Stomach smooth muscle (tissue), 2 donors: ENCODE data around the gene ARMC2.
"Not testable (repeated sequence)": the region's sequence is repeated elsewhere in the genome, so short reads cannot be mapped to it uniquely, and the experiment has no call there.

ENCODE experiments used
- H3K27ac ChIP-seq: one replicate; pipeline ENCODE4 v1.7.0; 2013; ENCODE audit warnings: mild to moderate bottlenecking, low read length, inconsistent platforms
- H3K27me3 ChIP-seq, 2 donors: one replicate each; pipeline ENCODE4 v1.7.0; 2013; ENCODE audit warnings: low read length in 2 of 2; ENCODE audit not compliant: insufficient read depth in 2 of 2, control insufficient read depth in 1 of 2
- H3K36me3 ChIP-seq, 2 donors: one replicate each; pipeline ENCODE4 v1.7.0; 2013; ENCODE audit warnings: low read length in 2 of 2; ENCODE audit not compliant: control insufficient read depth in 2 of 2, insufficient read depth in 2 of 2
- H3K4me1 ChIP-seq: one replicate; pipeline ENCODE4 v1.7.0; 2013; ENCODE audit warnings: low read length; ENCODE audit not compliant: control insufficient read depth, insufficient read depth
- H3K4me3 ChIP-seq, 2 donors: one replicate each; pipeline ENCODE4 v1.7.0; 2013; ENCODE audit warnings: low read length in 2 of 2
- H3K9ac ChIP-seq, 2 donors: one replicate each; pipeline ENCODE4 v1.7.0; 2013; ENCODE audit warnings: low read length in 2 of 2, mild to moderate bottlenecking in 1 of 2
- H3K9me3 ChIP-seq, 2 donors: one replicate each; pipeline ENCODE4 v1.7.0; 2013; ENCODE audit warnings: low read length in 2 of 2; ENCODE audit not compliant: control insufficient read depth in 2 of 2
- donor health status: healthy.
- donor health status: Pancreatic carcinoma.

The ARMC2 gene

DNA sequence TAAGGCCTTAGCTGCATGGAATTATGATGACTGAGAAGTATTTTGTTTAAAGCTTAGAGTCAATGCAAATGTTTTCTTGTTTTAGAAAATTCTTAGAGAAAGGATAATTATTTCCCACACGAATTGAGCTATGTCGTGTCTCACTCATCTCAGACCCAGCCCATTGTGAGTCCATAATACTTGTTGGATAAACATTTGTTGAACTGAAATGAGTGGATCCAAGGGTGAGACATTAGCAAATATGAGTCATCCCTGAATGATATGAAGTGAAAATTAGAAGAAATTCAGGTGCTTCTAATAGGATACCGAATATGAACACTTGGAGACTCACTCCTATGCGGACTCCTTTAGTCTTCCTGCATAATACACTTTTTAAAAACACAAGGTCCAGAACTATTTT is 41.6 kb upstream of the ARMC2 start:
- Histone ChIP-seq H3K4me3 (no peak overlapping the region), H3K36me3 (no peaks in the 10 kb centered on the region), H3K27ac (no peak overlapping the region), H3K27me3 (no peaks in the 10 kb centered on the region), H3K4me1 (peaks cover 9% of the 10 kb centered on the region), H3K9me3 (no peaks in the 10 kb centered on the region), H3K9ac (no peak overlapping the region)

DNA sequence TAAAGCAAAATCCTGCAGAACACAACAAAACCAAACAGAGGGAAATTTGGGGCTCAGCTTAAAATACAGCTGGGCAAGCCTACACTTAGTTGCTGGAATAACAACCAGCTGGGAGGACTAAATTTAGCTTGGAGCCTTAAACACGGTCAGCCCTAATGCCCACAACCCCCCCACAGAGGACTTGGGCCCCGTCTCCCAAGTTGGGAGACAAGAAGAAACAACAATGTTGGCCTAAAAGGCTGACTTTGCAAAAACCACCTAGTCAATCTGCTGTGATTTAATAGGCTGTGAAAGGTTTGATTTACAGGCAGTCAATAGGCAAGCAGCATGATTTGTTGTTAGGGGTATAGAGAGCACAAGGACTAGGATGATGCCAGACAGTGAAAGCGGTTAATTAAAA is 40.3 kb upstream of the ARMC2 start:
- peaks cover 9% of the 10 kb centered on the region for H3K4me1 ChIP-seq

GRCh38 chr6:108809211-108809610 is 39.0 kb upstream of the ARMC2 start:
- Histone ChIP-seq H3K9ac (no peak overlapping the region), H3K27me3 (no peaks in the 10 kb centered on the region), H3K27ac (no peak overlapping the region), H3K9me3 (no peaks in the 10 kb centered on the region), H3K4me3 (no peak overlapping the region), H3K4me1 (peaks cover 9% of the 10 kb centered on the region), H3K36me3 (no peaks in the 10 kb centered on the region)

More for the DNA sequence above, 40.3 kb upstream of the ARMC2 start:
- Histone ChIP-seq H3K9me3 (no peaks in the 10 kb centered on the region), H3K27me3 (no peaks in the 10 kb centered on the region), H3K9ac (no peak overlapping the region), H3K4me3 (no peak overlapping the region), H3K27ac (no peak overlapping the region), H3K36me3 (no peaks in the 10 kb centered on the region)

GRCh38 chr6:108810057-108810643 is 38.1 kb upstream of the ARMC2 start:
- Histone ChIP-seq H3K27me3 (no peaks in the 10 kb centered on the region), H3K9me3 (no peaks in the 10 kb centered on the region), H3K36me3 (no peaks in the 10 kb centered on the region), H3K9ac (no peak overlapping the region), H3K27ac (no peak overlapping the region), H3K4me1 (peaks cover 9% of the 10 kb centered on the region), H3K4me3 (no peak overlapping the region)

DNA sequence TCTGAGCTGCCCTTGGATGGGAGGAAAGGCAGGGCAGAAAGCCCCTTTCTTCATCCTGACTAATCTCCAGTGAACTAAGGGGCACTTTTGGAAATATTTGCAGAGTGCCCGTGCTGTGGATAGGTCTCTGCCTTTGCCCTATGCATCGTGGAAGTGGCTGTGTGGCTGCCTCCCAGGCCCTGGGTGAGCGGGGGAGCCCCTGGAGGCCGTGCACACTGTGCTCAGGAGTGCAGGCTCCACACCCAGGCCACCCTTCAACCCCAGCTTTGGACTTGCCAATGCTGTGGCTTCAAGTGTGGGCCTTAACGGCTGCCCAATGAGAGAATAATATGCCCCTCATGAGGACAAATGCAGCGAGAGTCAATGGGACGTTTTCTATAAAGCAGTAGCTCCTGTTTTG is 36.7 kb upstream of the ARMC2 start:
- Histone ChIP-seq H3K4me3 (no peak overlapping the region), H3K4me1 (peaks cover 6% of the 10 kb centered on the region), H3K36me3 (no peaks in the 10 kb centered on the region), H3K27ac (no peak overlapping the region), H3K27me3 (no peaks in the 10 kb centered on the region), H3K9me3 (no peaks in the 10 kb centered on the region), H3K9ac (no peak overlapping the region)

GRCh38 chr6:108813218-108813617 is 35.0 kb upstream of the ARMC2 start:
- H3K36me3 ChIP-seq, H3K9me3 ChIP-seq, H3K27me3 ChIP-seq, H3K9ac ChIP-seq, H3K4me3 ChIP-seq, H3K4me1 ChIP-seq, H3K27ac ChIP-seq: not testable (repeated sequence)

- H3K4me1 ChIP-seq, H3K27ac ChIP-seq, H3K9me3 ChIP-seq, H3K4me3 ChIP-seq, H3K9ac ChIP-seq, H3K36me3 ChIP-seq, H3K27me3 ChIP-seq: not testable (repeated sequence)
These were observed 30.9 kb upstream of the ARMC2 start for GRCh38 chr6:108817276-108817675.

GRCh38 chr6:108820006-108820405 is 28.2 kb upstream of the ARMC2 start:
- Histone ChIP-seq H3K36me3 (no peaks in the 10 kb centered on the region), H3K4me3 (no peak overlapping the region), H3K4me1 (no peaks in the 10 kb centered on the region), H3K9me3 (no peaks in the 10 kb centered on the region), H3K27ac (no peak overlapping the region), H3K9ac (no peak overlapping the region), H3K27me3 (no peaks in the 10 kb centered on the region)

DNA sequence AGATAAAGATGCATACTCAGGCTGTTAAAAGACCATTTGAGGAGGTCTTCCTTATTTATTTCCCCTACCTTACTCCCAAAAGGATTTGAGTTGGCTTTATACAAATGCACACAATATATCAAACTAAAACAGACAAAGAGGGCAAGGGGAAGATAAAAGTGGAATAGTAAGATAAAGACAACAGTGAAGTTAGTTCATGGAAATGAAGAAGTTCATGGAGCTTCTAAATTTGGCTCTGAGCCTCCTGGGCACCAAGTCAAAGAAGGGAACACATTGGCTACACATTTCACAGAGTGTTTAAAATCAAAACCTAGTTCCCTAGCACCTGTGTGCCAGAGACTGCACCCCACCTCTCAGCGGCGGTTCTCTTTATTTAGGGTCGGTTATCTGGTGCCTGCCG is 25.8 kb upstream of the ARMC2 start:
- Histone ChIP-seq H3K9ac (no peak overlapping the region), H3K4me1 (no peaks in the 10 kb centered on the region), H3K27me3 (no peaks in the 10 kb centered on the region), H3K36me3 (no peaks in the 10 kb centered on the region), H3K4me3 (no peak overlapping the region), H3K9me3 (no peaks in the 10 kb centered on the region), H3K27ac (no peak overlapping the region)

GRCh38 chr6:108825326-108825725 is 22.9 kb upstream of the ARMC2 start:
- Histone ChIP-seq H3K9ac (no peak overlapping the region), H3K4me1 (no peaks in the 10 kb centered on the region), H3K27ac (no peak overlapping the region), H3K27me3 (no peaks in the 10 kb centered on the region), H3K4me3 (no peak overlapping the region), H3K36me3 (no peaks in the 10 kb centered on the region), H3K9me3 (no peaks in the 10 kb centered on the region)

DNA sequence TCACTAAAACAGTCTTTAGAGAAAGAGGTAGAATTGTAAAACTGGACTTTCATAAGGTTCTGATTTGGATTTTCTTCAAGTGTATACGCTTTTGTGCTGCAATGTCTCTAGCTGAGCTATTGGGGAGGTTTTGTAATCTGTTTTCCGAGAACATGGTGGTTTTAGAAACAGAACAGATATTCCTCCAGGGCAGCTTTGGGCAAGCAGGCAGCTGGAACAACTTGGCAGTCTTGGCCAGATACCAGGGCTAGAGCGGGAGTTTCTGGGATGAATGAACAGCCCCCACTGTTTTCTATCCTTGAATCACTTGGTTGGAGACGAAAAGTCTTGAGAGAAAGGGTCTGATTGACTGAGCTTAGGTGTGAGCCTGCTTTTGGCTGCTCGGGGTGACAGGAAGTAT is 17.1 kb upstream of the ARMC2 start:
- H3K4me1 ChIP-seq, result peaks cover 4% of the 10 kb centered on the region
- H3K4me3 ChIP-seq, result no peak overlapping the region
- no peaks in the 10 kb centered on the region for H3K36me3 ChIP-seq
- H3K9me3 ChIP-seq, result no peaks in the 10 kb centered on the region
- no peak overlapping the region for H3K9ac ChIP-seq
- no peak overlapping the region for H3K27ac ChIP-seq
- H3K27me3 ChIP-seq, result no peaks in the 10 kb centered on the region
